Endothelial cell of umbilical vein (primary cell): ENCODE results near the gene URAD. TPM values are rescaled to one million over a fixed set of nuclear protein-coding genes. Genes with fewer than 3 reads are reported as not detected.

Experiments
- BruUV-seq: library from RNA; stranded (reverse); fragments of 400-500 nt; replicated peaks from 2 replicates; lab custom pipeline; 2021; lab: Mats Ljungman, UMichigan
- CTCF ChIA-PET: fragments of 300-600, 350-600 bp; sonication (Branson Sonifier 250); formaldehyde crosslinking; loops from one replicate; lab custom pipeline; 2021; ENCODE audit warnings: antibody characterized with exemption, inconsistent platforms; lab: Charles Lee
- POLR2A ChIA-PET: fragments of 300-600, 350-600 bp; sonication (Branson Sonifier 250); formaldehyde crosslinking; loops from one replicate; lab custom pipeline; 2021; ENCODE audit warnings: antibody characterized with exemption, inconsistent platforms; lab: Charles Lee
- DNase-seq: peaks from one replicate; pipeline ENCODE4 v3.0.0-alpha.2; 2011; ENCODE audit warnings: low read depth, low spot score
- FAIRE-seq: peaks from 2 replicates; lab custom pipeline; 2011; peaks lifted over from hg19 to GRCh38; lab: Jason Lieb, UNC
- H2AFZ ChIP-seq: 2 replicates; pipeline ENCODE4 v1.6.0; 2012; ENCODE audit warnings: low read depth, low read length, control low read depth, inconsistent platforms
- H3K27ac ChIP-seq: 2 replicates; pipeline ENCODE4 v1.5.1; 2011; ENCODE audit warnings: low read depth, mild to moderate bottlenecking, control low read depth, low read length, moderate library complexity; ENCODE audit not compliant: insufficient read depth
- H3K27me3 ChIP-seq, 2 experiments: 2 replicates each; pipeline versions ENCODE4 v1.6.0 to v1.6.1; 2011; ENCODE audit warnings: low read length in 2 of 2, mixed read lengths in 1 of 2; ENCODE audit not compliant: control insufficient read depth in 2 of 2, insufficient read depth in 2 of 2
- H3K36me3 ChIP-seq, 2 experiments: 2 replicates in 1 of 2; 3 replicates in 1 of 2; pipeline ENCODE4 v1.5.1; 2011; ENCODE audit warnings: low read length in 2 of 2, mild to moderate bottlenecking in 1 of 2, moderate library complexity in 1 of 2; ENCODE audit not compliant: control insufficient read depth in 2 of 2, insufficient read depth in 2 of 2; ENCODE audit errors: extremely low read depth in 1 of 2
- H3K4me1 ChIP-seq: 3 replicates; pipeline ENCODE4 v1.5.1; 2011; ENCODE audit warnings: mild to moderate bottlenecking, low read length; ENCODE audit not compliant: control insufficient read depth, insufficient read depth; ENCODE audit errors: extremely low read depth
- H3K4me2 ChIP-seq: 2 replicates; pipeline ENCODE4 v1.6.1; 2011; ENCODE audit warnings: low read length, control low read depth, mixed read lengths; ENCODE audit not compliant: insufficient read depth
- H3K4me3 ChIP-seq, 3 experiments: fragments of 200-600 bp in 1 of 3; sonication (generic), shearing (Covaris generic) in 1 of 3; replicated peaks in 1 of 3; 2 replicates each; pipeline ENCODE4 v1.5.1; 2011 to 2016; ENCODE audit warnings: control low read depth in 3 of 3, low read length in 3 of 3, mild to moderate bottlenecking in 2 of 3, inconsistent platforms in 1 of 3, low read depth in 1 of 3, moderate library complexity in 1 of 3; ENCODE audit not compliant: insufficient read depth in 1 of 3
- H3K79me2 ChIP-seq: 2 replicates; pipeline ENCODE4 v1.6.0; 2012; ENCODE audit warnings: low read length, inconsistent platforms; ENCODE audit not compliant: control insufficient read depth, insufficient read depth
- H3K9ac ChIP-seq: replicated peaks from 2 replicates; pipeline ENCODE3; 2011; ENCODE audit warnings: low read length, control low read depth; ENCODE audit not compliant: insufficient read depth; ENCODE audit errors: extremely low read depth
- H3K9me1 ChIP-seq: replicated peaks from 3 replicates; pipeline ENCODE4 v1.6.0; 2011; ENCODE audit warnings: mild to moderate bottlenecking, low read length; ENCODE audit not compliant: control insufficient read depth, insufficient read depth; ENCODE audit errors: extremely low read depth
- H3K9me3 ChIP-seq: replicated peaks from 2 replicates; pipeline ENCODE4 v1.5.1; 2012; ENCODE audit warnings: low read length, inconsistent platforms; ENCODE audit not compliant: control insufficient read depth, insufficient read depth
- H4K20me1 ChIP-seq: replicated peaks from 2 replicates; pipeline ENCODE3; 2011; ENCODE audit warnings: mild to moderate bottlenecking, low read length; ENCODE audit not compliant: control insufficient read depth, insufficient read depth; ENCODE audit errors: extremely low read depth
- CTCF ChIP-seq, 2 donors: IDR thresholded peaks; 1 replicate in 1 of 2; 2 replicates in 1 of 2; pipeline ENCODE4 v1.5.1; 2011; ENCODE audit warnings: low read length in 2 of 2, mild to moderate bottlenecking in 2 of 2, moderate library complexity in 2 of 2, control low read depth in 1 of 2, inconsistent platforms in 1 of 2, low read depth in 1 of 2; ENCODE audit not compliant: insufficient read depth in 1 of 2; ENCODE audit errors: extremely low read depth in 1 of 2
- EZH2 ChIP-seq: IDR thresholded peaks from 2 replicates; pipeline ENCODE4 v1.6.1; 2012; ENCODE audit warnings: borderline replicate concordance, low read depth, mild to moderate bottlenecking, moderate library complexity, low read length, inconsistent platforms; ENCODE audit not compliant: severe bottlenecking
- FOS ChIP-seq: IDR thresholded peaks from 2 replicates; pipeline ENCODE4 v1.6.1; 2011; ENCODE audit warnings: mild to moderate bottlenecking, low read length, moderate library complexity, borderline replicate concordance; ENCODE audit not compliant: insufficient read depth
- GATA2 ChIP-seq: IDR thresholded peaks from 2 replicates; pipeline ENCODE4 v1.7.0; 2011; ENCODE audit warnings: low read depth, mild to moderate bottlenecking, moderate library complexity, mixed read lengths, low read length; ENCODE audit not compliant: insufficient read length, insufficient read depth
- JUN ChIP-seq: IDR thresholded peaks from 2 replicates; pipeline ENCODE4 v1.6.1; 2011; ENCODE audit warnings: borderline replicate concordance, low read depth; ENCODE audit not compliant: insufficient read length, insufficient read depth
- MAX ChIP-seq: IDR thresholded peaks from 2 replicates; pipeline ENCODE4 v1.6.1; 2011; ENCODE audit not compliant: insufficient read depth, insufficient read length
- MYC ChIP-seq: IDR thresholded peaks from one replicate; pipeline ENCODE4 v1.6.1; 2011; ENCODE audit warnings: mild to moderate bottlenecking, low read depth, low read length
- POLR2A ChIP-seq: IDR thresholded peaks from 2 replicates; pipeline ENCODE4 v1.6.1; 2012; ENCODE audit warnings: low read depth, mild to moderate bottlenecking, control low read depth, low read length
- POLR2AphosphoS5 ChIP-seq: IDR thresholded peaks from 2 replicates; pipeline ENCODE4 v1.6.1; 2012; ENCODE audit warnings: low read depth, mild to moderate bottlenecking, control low read depth, low read length, moderate library complexity; ENCODE audit not compliant: insufficient read depth
- dilution Hi-C: fragments of 300-500 bp; cut with MboI; formaldehyde crosslinking; loops from one replicate; pipeline ENCODE4 v1.15.0; 2019; ENCODE audit warnings: low sequenced_read_pairs; ENCODE audit not compliant: extremely low pct_ligation_motif_present
- intact Hi-C: fragments of 100-400 bp; cut with micrococcal nuclease; formaldehyde crosslinking; loops from one replicate; pipeline ENCODE4 v1.10.0; 2022
- polyA plus RNA-seq, 4 experiments: library from polyadenylated mRNA; depleted of rRNA in 3 of 4; stranded (reverse) in 3 of 4; unstranded in 1 of 4; fragments of >200 nt; gene quantifications; 2 replicates each; pipeline versions ENCODE4 v1.2.1 to v1.2.3, GENCODE V29; 2011 to 2012; ENCODE audit warnings: missing spikeins in 1 of 4
- total RNA-seq: library from RNA; stranded (reverse); gene quantifications from 2 replicates; pipeline ENCODE4 v1.2.3, GENCODE V29; 2021

The URAD gene
- total and polyA plus RNA-seq, 2 donors (not counting 3 experiments of a cell fraction or from before 2014, with no cell fraction given), result not detected

GRCh38 chr13:27973961-27974662 is 14.4 kb downstream of the URAD start:
- H3K4me1 ChIP-seq, result no peaks in the 10 kb centered on the region
- H3K27ac ChIP-seq, result no peak overlapping the region
- no peak overlapping the region for H3K9ac ChIP-seq
- BruUV-seq, result no TSS peak
- H3K79me2 ChIP-seq, result no peaks in the 10 kb centered on the region
- ChIA-PET CTCF (interaction anchor here (0.6 to 3.3 kb wide), 3 partner anchors 10 to 20 kb away, joined by 3 to 11 read pairs (median 7); no protein-coding TSS in a partner anchor), POLR2A (interaction anchor here (0.5 kb wide), 1 partner anchor 782 kb away, joined by 5 read pairs; no protein-coding TSS in a partner anchor)
- no peak overlapping the region for H2AFZ ChIP-seq
- TF ChIP-seq MYC, result no peak
- TF ChIP-seq GATA2, result no peak
- peak; percentile 8 for TF ChIP-seq EZH2
- TF ChIP-seq MAX, result no peak
- no peak for TF ChIP-seq POLR2A
- no peak for TF ChIP-seq JUN
- H3K27me3 ChIP-seq, result peaks cover 85 to 98% of the 10 kb centered on the region in 2 experiments
- H3K9me3 ChIP-seq, result no peaks in the 10 kb centered on the region
- DNase-seq, result no peak
- FAIRE-seq, result no peak
- H3K36me3 ChIP-seq, result no peaks in the 10 kb centered on the region
- H3K4me3 ChIP-seq, result no peak overlapping the region
- intact Hi-C loops (no loop called here), dilution Hi-C loops (no loop called here)
- no peaks in the 10 kb centered on the region for H4K20me1 ChIP-seq
- H3K9me1 ChIP-seq, result no peaks in the 10 kb centered on the region
- H3K4me2 ChIP-seq, result no peak overlapping the region

- H4K20me1 ChIP-seq, result no peaks in the 10 kb centered on the region
- DNase-seq (no peak), FAIRE-seq (no peak)
- H3K36me3 ChIP-seq, result no peaks in the 10 kb centered on the region
- H3K9ac ChIP-seq, result no peak overlapping the region
- no peaks in the 10 kb centered on the region for H3K9me1 ChIP-seq
- POLR2A ChIA-PET, result no interaction called here
- H3K4me3 ChIP-seq, result no peak overlapping the region
- no TSS peak for BruUV-seq
- CTCF ChIA-PET, result interaction anchor here (2.1 to 3.3 kb wide), 2 partner anchors 11 to 19 kb away, joined by 7 to 11 read pairs; no protein-coding TSS in a partner anchor
- intact Hi-C loops (no loop called here), dilution Hi-C loops (no loop called here)
- no peak overlapping the region for H2AFZ ChIP-seq
- H3K79me2 ChIP-seq, result no peaks in the 10 kb centered on the region
- H3K27ac ChIP-seq, result no peak overlapping the region
- no peaks in the 10 kb centered on the region for H3K4me1 ChIP-seq
- peaks cover 84 to 99% of the 10 kb centered on the region in 2 experiments for H3K27me3 ChIP-seq
- no peaks in the 10 kb centered on the region for H3K9me3 ChIP-seq
- TF ChIP-seq POLR2AphosphoS5 (no peak), CTCF (IDR thresholded peaks at IDR 0.05; ENCODE audit: extremely low read depth in 1 of 2, insufficient read depth in 1 of 2, low read depth in 1 of 2, low read length in 2 of 2) (no peak), GATA2 (no peak), MAX (no peak), JUN (no peak), EZH2 (peak; percentile 50), FOS (no peak), POLR2A (no peak), MYC (no peak)
- no peak overlapping the region for H3K4me2 ChIP-seq
Measured at GRCh38 chr13:27973291-27973690, 15.2 kb downstream of the URAD start.
